GM18499 (cell line): Measurements from ENCODE around the gene LHPP.

ENCODE experiments used
- ATAC-seq: cut with Tn5 transposase; IDR thresholded peaks from one replicate; pipeline ENCODE4 v1.9.1; 2021; ENCODE audit warnings: moderate number of reproducible peaks; ENCODE audit not compliant: insufficient read depth, unreplicated experiment

Gene LHPP

DNA sequence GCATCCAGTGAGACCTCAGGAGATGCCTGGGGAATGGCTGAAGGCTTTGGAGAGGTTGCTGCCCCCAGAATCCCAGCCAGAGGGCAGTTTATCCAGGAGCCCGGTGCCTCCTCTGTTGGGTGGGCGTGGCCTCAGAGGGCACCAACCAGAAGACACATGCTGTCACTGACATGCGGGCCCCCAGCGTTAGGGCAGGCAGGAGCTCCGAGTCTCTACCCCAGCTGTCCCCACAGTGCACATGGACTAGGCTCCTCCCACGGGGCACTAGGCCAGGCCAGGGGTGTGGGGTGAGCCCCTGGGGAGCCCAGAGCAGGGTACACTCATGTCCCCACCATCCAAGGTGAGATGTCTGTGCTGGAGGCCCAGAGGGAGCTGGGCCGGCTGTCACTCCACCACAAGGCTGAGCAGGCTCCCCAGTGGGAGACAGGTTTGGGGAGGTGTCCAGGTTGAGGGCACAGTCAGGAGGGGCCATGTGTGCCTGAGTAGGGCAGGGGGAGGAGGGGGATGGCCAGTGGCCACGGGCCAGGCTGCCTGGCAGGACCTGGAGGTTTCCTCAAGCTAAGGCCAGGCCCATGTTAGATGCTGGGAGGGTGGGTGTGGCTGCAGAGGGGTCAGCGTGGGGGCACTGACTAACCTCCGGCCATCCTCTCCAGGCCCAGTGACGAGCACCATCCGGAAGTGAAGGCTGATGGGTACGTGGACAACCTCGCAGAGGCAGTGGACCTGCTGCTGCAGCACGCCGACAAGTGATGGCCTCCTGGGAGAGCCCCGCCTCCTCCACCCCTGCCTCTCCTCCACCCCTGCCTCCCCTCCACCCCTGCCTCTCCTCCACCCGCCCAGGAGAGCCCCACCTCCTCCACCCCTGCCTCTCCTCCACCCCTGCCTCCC is 151.2 kb downstream of the LHPP start:
- no peak for ATAC-seq

DNA sequence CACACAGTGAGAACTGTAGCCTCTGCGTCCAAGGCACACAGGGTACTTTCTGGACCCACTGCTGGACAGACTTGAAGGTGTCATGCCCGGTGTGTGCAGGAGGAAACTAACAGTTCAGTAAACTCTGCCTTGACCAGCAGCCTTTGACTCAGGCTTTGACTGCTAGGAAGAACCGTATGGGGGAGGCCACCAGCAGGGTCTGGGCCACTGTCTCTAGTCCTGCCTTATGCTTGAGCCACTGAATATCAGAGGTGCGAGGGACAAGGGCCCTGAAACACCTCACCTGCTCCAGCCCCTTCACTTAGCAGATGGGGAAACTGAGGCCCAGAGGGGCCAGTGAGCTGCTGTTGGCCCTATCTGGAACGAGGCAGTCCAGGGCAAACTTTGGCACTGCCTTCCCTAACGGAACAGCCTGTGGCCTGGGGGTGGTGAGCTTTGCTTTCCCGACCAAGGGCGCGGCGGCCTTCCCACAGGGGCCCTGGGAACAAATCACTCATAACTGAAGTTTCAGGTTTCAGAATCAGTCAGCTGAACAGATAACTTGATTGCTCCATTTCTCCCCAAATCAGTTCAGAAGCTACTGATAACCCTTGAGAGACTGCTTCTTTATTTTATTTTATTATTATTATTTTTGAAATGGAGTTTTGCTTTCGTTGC is 152.5 kb downstream of the LHPP start:
- peak; percentile 61 for ATAC-seq

DNA sequence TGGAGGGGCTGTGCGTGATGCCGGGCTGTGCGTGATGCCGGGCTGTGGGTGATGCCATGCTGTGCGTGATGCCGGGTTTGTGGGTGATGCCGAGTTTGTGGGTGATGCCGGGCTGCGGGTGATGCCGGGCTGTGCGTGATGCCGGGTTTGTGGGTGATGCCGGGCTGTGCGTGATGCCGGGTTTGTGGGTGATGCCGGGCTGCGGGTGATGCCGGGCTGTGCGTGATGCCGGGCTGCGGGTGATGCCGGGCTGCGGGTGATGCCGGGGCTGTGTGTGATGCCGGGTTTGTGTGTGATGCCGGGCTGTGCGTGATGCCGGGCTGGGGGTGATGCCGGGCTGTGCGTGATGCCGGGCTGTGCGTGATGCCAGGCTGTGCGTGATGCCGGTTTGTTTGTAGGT is 153.6 kb downstream of the LHPP start:
- no peak for ATAC-seq

- no peak for ATAC-seq
Measured at GRCh38 chr10:124616040-124616835, 154.6 kb downstream of the LHPP start.

GRCh38 chr10:124616836-124617130 is 155.2 kb downstream of the LHPP start:
- ATAC-seq: no peak

DNA sequence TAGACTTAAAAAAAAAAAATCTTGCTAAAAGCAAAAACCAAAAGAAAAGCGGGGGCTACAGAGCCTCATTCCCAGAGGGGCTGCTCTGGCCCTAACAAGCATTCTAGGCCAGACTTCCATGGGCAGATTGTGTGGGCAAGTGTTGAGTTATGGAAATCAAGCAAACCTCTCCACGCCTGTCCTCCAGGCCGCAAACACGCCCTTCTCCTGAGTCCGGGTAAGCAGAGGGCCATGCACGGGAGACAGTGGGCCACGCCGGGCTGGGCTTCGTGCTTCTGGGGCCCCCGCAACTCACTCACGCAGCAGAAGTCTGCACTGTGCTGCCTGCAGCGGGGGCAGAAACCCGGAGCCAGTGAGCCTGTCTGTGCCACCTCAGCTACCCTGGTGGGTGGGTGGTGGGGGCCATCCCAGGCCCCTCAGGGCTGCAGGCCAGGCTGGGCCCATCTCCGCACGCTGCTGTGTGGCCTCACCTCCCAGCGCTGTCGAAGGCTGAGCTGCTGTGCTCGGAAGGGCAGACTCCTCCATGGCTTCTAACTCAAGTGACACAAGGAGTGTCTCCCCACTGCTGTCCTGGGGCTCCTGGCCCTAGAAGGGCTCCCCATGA is 156.9 kb downstream of the LHPP start:
- no peak for ATAC-seq

GRCh38 chr10:124619195-124619594 is 157.6 kb downstream of the LHPP start:
- ATAC-seq: no peak

- no peak for ATAC-seq
Measured at GRCh38 chr10:124619802-124620490, 158.3 kb downstream of the LHPP start.

DNA sequence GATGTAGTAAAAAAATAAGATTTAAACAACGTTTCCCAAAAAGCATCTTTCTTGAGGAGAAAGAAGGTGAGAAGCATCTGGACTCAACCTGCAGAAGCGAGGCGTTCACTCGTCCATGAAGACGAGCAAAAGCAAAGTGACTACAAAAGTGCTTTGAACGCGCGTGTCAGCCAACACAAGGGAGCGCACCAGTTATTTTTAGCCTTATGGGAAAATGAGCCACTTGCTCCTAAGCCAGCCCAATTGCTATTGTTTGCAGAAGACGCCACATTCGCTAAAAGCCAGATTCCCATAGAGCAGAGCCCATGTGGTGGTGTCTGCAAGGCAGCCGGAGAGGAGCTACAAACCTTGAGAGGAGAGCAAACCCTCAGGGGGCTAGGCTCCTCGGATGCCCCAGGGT is 160.0 kb downstream of the LHPP start:
- no peak for ATAC-seq

- ATAC-seq: no peak
Measured at GRCh38 chr10:124622158-124622557, 160.5 kb downstream of the LHPP start.

DNA sequence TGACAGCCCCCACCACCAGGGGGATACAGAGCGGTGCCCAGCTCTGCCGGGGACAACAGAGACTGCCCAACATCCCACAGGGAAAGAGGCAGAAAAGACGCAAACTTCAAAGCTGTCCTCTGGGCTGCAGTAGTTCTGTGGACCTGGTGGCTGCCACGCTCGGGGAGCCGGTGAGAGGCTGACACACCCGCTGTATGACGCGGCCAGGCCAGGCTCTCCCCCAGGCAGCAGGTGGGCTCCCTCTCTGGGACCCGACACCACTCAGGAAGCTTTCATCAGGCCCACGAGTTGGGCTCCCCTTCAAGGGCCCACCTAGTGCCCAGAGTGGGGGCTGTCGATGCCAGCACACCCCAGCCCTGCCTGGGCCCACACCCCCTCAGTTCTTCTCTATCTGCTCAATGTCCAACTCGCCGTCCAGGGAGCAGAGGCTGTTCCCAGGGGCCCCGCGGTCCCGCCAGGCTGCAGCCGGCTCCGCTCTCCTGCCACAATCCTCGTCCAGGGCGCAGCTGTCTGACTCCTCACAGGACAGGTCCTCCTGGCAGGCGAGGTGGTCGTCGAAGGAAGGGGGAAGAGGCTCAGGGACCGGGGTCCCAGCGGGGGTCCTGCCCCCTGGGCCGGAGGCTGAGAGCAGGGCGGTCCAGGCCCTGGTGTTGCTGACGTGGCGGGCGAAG is 161.4 kb downstream of the LHPP start:
- ATAC-seq: no peak

GRCh38 chr10:124624006-124624405 is 162.4 kb downstream of the LHPP start:
- no peak for ATAC-seq

DNA sequence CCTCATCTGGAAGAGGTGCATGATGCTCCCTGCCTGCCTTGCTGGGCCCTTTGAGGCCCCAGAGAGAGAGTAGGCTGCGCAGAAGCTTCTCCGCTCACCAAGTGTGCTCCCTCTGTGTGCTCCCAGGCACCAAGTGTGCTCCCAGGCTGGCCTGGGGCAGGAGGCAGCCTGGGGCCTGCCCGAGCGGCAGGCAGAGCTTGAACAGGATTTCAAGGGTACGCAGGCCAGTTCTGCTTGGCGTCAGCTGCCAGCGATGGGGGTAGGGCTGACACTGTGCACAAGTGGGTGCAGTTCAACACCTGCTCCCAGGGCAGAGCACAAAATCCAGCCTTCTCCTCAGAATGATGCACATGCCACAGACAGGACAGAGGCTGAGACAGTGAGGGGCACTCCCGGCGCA is 162.8 kb downstream of the LHPP start:
- ATAC-seq: no peak

DNA sequence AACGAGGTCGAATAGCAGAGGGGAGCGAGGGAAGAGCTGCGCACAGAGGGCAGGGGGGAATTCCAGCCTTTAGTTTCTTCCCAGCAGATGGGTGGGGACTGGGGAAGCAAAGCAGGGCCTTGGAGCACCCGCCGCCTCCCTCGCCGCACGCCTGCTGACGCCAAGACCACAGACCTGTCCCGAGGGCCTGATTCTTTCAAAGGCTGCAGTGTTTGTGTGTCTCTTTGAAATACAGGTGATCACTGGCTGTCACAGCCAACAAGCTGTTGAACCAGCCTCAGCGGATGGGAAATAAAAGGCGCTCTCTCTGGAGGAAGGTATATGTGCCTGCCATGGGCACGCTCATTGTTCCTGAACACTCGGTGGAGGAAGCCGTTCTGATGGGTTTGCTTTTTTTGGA is 163.3 kb downstream of the LHPP start:
- ATAC-seq: no peak

- no peak for ATAC-seq
Measured at GRCh38 chr10:124625831-124626238, 164.2 kb downstream of the LHPP start.

- ATAC-seq: peak; percentile 58
Measured at GRCh38 chr10:124626759-124627380, 165.2 kb downstream of the LHPP start.

GRCh38 chr10:124627866-124628675 is 166.4 kb downstream of the LHPP start:
- no peak for ATAC-seq

DNA sequence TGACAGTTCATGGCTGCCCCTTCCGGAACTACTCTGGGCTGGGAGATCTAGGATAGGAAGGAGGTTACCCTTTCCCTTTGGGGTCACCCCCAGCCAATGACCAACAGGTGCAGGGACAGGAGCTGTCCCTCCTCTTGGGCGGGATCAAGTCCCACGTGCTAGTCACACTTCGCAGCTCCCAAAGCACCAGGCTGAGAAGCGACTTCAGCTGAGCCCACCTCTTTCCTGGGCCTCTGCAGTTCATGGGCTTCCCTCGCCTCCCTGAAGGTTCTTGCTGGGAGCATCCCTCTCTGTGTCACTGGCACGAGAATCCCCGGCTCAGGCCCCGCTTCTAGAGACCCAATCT is 167.0 kb downstream of the LHPP start:
- no peak for ATAC-seq

DNA sequence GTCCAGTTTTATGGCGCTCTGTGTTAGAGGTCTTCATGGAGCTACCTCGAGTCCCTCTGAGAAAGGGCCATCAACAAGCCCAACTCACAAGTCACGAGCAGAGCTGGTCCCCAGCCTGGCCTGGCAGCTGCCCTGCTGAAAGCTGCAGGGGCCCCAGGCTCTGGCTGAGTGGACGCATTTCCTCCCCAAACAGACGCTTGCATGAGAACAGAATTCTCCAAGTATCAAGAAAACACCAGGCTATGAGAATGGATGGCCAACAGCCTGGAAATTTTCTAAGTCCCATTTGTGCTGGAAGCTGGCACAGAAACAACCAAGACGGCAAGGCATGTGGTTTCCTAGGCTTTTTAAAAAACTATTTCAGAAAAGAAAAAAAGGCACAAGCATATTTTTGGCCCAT is 167.8 kb downstream of the LHPP start:
- no peak for ATAC-seq
